CD14-positive monocyte (primary cell): ENCODE data around the gene SLIT3. TPM values are rescaled to one million over a fixed set of nuclear protein-coding genes. Genes with fewer than 3 reads are reported as not detected.

Experiments
- DNase-seq, 3 donors: peaks; one replicate each; pipeline ENCODE4 v3.0.0-alpha.2; 2011 to 2022
- H2AFZ ChIP-seq: 2 replicates; pipeline ENCODE4 v1.6.0; 2012; ENCODE audit warnings: mild to moderate bottlenecking, low read depth, low read length, inconsistent platforms; ENCODE audit not compliant: insufficient read depth, poor library complexity, severe bottlenecking
- H3K27ac ChIP-seq, 2 donors: 1 replicate in 1 of 2; 2 replicates in 1 of 2; pipeline ENCODE4 v1.5.1; 2012 to 2013; ENCODE audit warnings: low read length in 2 of 2, control low read depth in 1 of 2, inconsistent platforms in 1 of 2, low read depth in 1 of 2, mild to moderate bottlenecking in 1 of 2
- H3K27me3 ChIP-seq, 2 donors: one replicate each; pipeline versions ENCODE4 v1.6.0 to v1.6.1; 2011 to 2013; ENCODE audit warnings: low read length in 2 of 2; ENCODE audit not compliant: control insufficient read depth in 2 of 2, insufficient read depth in 2 of 2
- H3K36me3 ChIP-seq, 2 donors: replicated peaks in 1 of 2; 1 replicate in 1 of 2; 2 replicates in 1 of 2; pipeline versions ENCODE4 v1.5.1 to v1.6.1; 2012 to 2013; ENCODE audit warnings: low read length in 2 of 2, control low read depth in 1 of 2, inconsistent platforms in 1 of 2, mild to moderate bottlenecking in 1 of 2; ENCODE audit not compliant: insufficient read depth in 2 of 2, control insufficient read depth in 1 of 2
- H3K4me1 ChIP-seq, 2 donors: 1 replicate in 1 of 2; 2 replicates in 1 of 2; pipeline versions ENCODE4 v1.5.1 to v1.6.1; 2012 to 2013; ENCODE audit warnings: low read length in 2 of 2, control low read depth in 1 of 2, inconsistent platforms in 1 of 2, mild to moderate bottlenecking in 1 of 2, moderate library complexity in 1 of 2; ENCODE audit not compliant: insufficient read depth in 2 of 2, control insufficient read depth in 1 of 2
- H3K4me2 ChIP-seq: replicated peaks from 2 replicates; pipeline ENCODE3; 2012; ENCODE audit warnings: low read length, moderate library complexity, mild to moderate bottlenecking; ENCODE audit not compliant: poor library complexity, severe bottlenecking; ENCODE audit errors: extremely low read depth
- H3K4me3 ChIP-seq, 3 experiments: fragments of 200-600 bp in 1 of 3; sonication (generic) in 1 of 3; replicated peaks in 1 of 3; 1 replicate in 2 of 3; 2 replicates in 1 of 3; pipeline ENCODE4 v1.5.1; 2011 to 2013; ENCODE audit warnings: low read length in 3 of 3, mild to moderate bottlenecking in 3 of 3, control low read depth in 2 of 3, low read depth in 2 of 3, inconsistent platforms in 1 of 3, moderate library complexity in 1 of 3
- H3K79me2 ChIP-seq: 2 replicates; pipeline ENCODE4 v1.6.0; 2012; ENCODE audit warnings: mild to moderate bottlenecking, control low read depth, inconsistent platforms, low read length, moderate library complexity; ENCODE audit not compliant: insufficient read depth
- H3K9ac ChIP-seq: 2 replicates; pipeline ENCODE4 v1.6.0; 2017; ENCODE audit warnings: low read length, mild to moderate bottlenecking; ENCODE audit not compliant: insufficient read depth, poor library complexity, severe bottlenecking
- H3K9me3 ChIP-seq, 2 donors: replicated peaks in 1 of 2; 1 replicate in 1 of 2; 2 replicates in 1 of 2; pipeline versions ENCODE4 v1.5.1 to v1.6.1; 2012 to 2013; ENCODE audit warnings: low read length in 2 of 2, control low read depth in 1 of 2; ENCODE audit not compliant: control insufficient read depth in 1 of 2, insufficient read depth in 1 of 2
- H4K20me1 ChIP-seq: 2 replicates; pipeline ENCODE4 v1.6.0; 2012; ENCODE audit warnings: mild to moderate bottlenecking, low read length, control low read depth, moderate library complexity; ENCODE audit not compliant: insufficient read depth
- H3K27ac Mint-ChIP-seq, 7 donors: one replicate each; pipeline ENCODE4 v1.8.0; 2020; ENCODE audit warnings: mild to moderate bottlenecking in 7 of 7, mixed read lengths in 7 of 7, moderate library complexity in 6 of 7, inconsistent platforms in 2 of 7
- H3K27me3 Mint-ChIP-seq, 3 donors: one replicate each; pipeline ENCODE4 v1.8.0; 2021 to 2022; ENCODE audit warnings: low read depth in 3 of 3, mild to moderate bottlenecking in 3 of 3, mixed read lengths in 3 of 3, moderate library complexity in 3 of 3, inconsistent platforms in 1 of 3
- H3K36me3 Mint-ChIP-seq, 2 donors: one replicate each; pipeline ENCODE4 v1.8.0; 2020; ENCODE audit warnings: mixed read lengths in 2 of 2, inconsistent platforms in 1 of 2, mild to moderate bottlenecking in 1 of 2
- H3K4me1 Mint-ChIP-seq: one replicate; pipeline ENCODE4 v1.8.0; 2020; ENCODE audit warnings: mild to moderate bottlenecking, mixed read lengths
- H3K4me3 Mint-ChIP-seq, 2 donors: one replicate each; pipeline ENCODE4 v1.8.0; 2020; ENCODE audit warnings: mild to moderate bottlenecking in 2 of 2, mixed read lengths in 2 of 2, moderate library complexity in 1 of 2
- H3K9me3 Mint-ChIP-seq, 7 donors: one replicate each; pipeline ENCODE4 v1.8.0; 2020 to 2022; ENCODE audit warnings: mixed read lengths in 7 of 7, mild to moderate bottlenecking in 6 of 7, moderate library complexity in 6 of 7, inconsistent platforms in 2 of 7
- WGBS: methylation state at CpG from one replicate; pipeline ENCODE4 v1.1.5; 2013; ENCODE audit warnings: missing lambda C conversion rate; ENCODE audit not compliant: insufficient coverage; 5-methylcytosine and 5-hydroxymethylcytosine counted together
- intact Hi-C, 2 donors: fragments of 100-400 bp; cut with micrococcal nuclease; formaldehyde crosslinking; loops; one replicate each; pipeline versions ENCODE4 v1.15.0 to v1.15.1; 2023
- polyA plus RNA-seq, 3 donors: library from polyadenylated mRNA; depleted of rRNA in 1 of 3; unstranded in 2 of 3; stranded (reverse) in 1 of 3; fragments of 300-500 nt in 2 of 3; fragments of >200 nt in 1 of 3; fragmentation: Illumina TruSeq in 2 of 3; gene quantifications; 1 replicate in 2 of 3; 2 replicates in 1 of 3; pipeline ENCODE4 v1.2.3, GENCODE V29; 2012 to 2021
- TF ChIP-seq, protein P1 (sequence below): fragments of 200-600 bp; IDR thresholded peaks from one replicate; pipeline ENCODE4 v1.8.0; 2022; ENCODE audit warnings: antibody characterized with exemption, mild to moderate bottlenecking

SLIT3 gene
- polyA plus RNA-seq, 3 donors, result not detected

DNA sequence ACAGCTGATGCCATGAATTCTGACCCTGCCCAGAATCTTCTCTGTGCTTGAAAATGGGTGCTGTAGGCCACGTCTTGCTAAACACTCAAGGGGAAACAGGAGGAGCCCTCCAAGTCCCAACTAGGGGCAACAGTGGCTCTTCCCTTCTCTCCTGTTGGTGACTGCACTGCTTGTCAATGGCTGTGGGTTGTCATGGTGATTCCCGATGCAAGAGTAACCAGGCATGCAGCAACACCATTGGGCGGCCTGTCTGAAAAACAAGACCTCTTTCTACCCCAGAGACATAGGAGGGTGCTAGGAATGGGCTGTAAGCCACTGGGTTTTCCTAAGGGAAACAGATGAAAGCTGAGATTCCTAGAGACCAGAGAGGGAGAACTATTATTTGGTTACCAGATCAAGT is 520.1 kb downstream of the SLIT3 start:
- no peak for DNase-seq
- Histone ChIP-seq H3K36me3 (no peaks in the 10 kb centered on the region), H3K27me3 (no peaks in the 10 kb centered on the region), H3K4me1 (no peaks in the 10 kb centered on the region), H3K9ac (no peak overlapping the region), H3K79me2 (no peaks in the 10 kb centered on the region), H3K4me3 (no peak overlapping the region), H4K20me1 (no peaks in the 10 kb centered on the region), H2AFZ (no peak overlapping the region), H3K27ac (no peak overlapping the region), H3K9me3 (no peaks in the 10 kb centered on the region), H3K4me2 (no peak overlapping the region)
- H3K9me3 Mint-ChIP-seq, result peaks cover 0 to 6% (median 2%) of the 10 kb centered on the region in 7 donors
- no peak overlapping the region for H3K27ac Mint-ChIP-seq
- peaks cover 3 to 8% (median 5%) of the 10 kb centered on the region in 3 donors for H3K27me3 Mint-ChIP-seq
- peaks cover 5% of the 10 kb centered on the region for H3K4me1 Mint-ChIP-seq
- intact Hi-C loops, result no loop called here
- TF ChIP-seq, protein P1, sequence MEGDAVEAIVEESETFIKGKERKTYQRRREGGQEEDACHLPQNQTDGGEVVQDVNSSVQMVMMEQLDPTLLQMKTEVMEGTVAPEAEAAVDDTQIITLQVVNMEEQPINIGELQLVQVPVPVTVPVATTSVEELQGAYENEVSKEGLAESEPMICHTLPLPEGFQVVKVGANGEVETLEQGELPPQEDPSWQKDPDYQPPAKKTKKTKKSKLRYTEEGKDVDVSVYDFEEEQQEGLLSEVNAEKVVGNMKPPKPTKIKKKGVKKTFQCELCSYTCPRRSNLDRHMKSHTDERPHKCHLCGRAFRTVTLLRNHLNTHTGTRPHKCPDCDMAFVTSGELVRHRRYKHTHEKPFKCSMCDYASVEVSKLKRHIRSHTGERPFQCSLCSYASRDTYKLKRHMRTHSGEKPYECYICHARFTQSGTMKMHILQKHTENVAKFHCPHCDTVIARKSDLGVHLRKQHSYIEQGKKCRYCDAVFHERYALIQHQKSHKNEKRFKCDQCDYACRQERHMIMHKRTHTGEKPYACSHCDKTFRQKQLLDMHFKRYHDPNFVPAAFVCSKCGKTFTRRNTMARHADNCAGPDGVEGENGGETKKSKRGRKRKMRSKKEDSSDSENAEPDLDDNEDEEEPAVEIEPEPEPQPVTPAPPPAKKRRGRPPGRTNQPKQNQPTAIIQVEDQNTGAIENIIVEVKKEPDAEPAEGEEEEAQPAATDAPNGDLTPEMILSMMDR, result no peak
- H3K4me3 Mint-ChIP-seq, result no peak overlapping the region
- 100% methylated on average over 1 of the region's 3 CpGs for WGBS
- H3K36me3 Mint-ChIP-seq, result no peaks in the 10 kb centered on the region

DNA sequence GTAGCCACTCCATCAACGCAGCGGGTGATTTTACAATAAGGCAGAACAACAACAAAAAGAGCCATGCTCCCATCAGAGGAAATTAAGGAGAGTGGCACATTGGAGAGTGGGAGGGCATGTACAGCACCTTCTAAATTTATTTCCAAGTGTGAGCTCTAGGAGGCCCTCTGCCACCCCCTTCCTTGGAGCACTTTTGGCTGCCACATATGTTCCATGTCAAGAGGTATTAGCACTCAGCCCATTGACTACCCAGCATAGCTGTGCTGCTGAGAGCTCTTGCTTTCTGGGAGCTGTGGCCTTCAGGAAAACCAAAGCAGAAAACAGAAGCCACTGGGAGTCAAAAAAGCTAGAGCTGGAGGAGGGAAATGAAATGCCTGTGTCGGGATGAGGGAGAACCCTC is 521.6 kb downstream of the SLIT3 start:
- no peak overlapping the region for H3K4me3 ChIP-seq
- H3K27ac ChIP-seq, result no peak overlapping the region
- Mint-ChIP-seq H3K4me1 (peaks cover under 1% of the 10 kb centered on the region), H3K4me3 (no peak overlapping the region), H3K36me3 (no peaks in the 10 kb centered on the region), H3K27ac (no peak overlapping the region), H3K27me3 (peaks cover 1 to 8% (median 4%) of the 10 kb centered on the region in 3 donors), H3K9me3 (peaks cover 0 to 9% (median 2%) of the 10 kb centered on the region in 7 donors)
- H3K9ac ChIP-seq, result no peak overlapping the region
- H3K27me3 ChIP-seq, result no peaks in the 10 kb centered on the region
- no peaks in the 10 kb centered on the region for H3K79me2 ChIP-seq
- no peak overlapping the region for H2AFZ ChIP-seq
- no peaks in the 10 kb centered on the region for H4K20me1 ChIP-seq
- H3K4me2 ChIP-seq, result no peak overlapping the region
- intact Hi-C loops, result no loop called here
- 84% methylated on average over 2 of the region's 3 CpGs for WGBS
- DNase-seq, result no peak
- TF ChIP-seq, protein P1, result no peak
- no peaks in the 10 kb centered on the region for H3K9me3 ChIP-seq
- H3K36me3 ChIP-seq, result no peaks in the 10 kb centered on the region
- H3K4me1 ChIP-seq, result no peaks in the 10 kb centered on the region
